Aorta (tissue), 5 donors: ENCODE measurements around the gene M6PR. TPM values are rescaled to one million over a fixed set of nuclear protein-coding genes. Genes with fewer than 3 reads are reported as not detected.

Source experiments
- ATAC-seq: fragments of 200-7000 bp; cut with Tn5 transposase; one replicate; pipeline ENCODE4 v1.9.1; 2022; ENCODE audit warnings: moderate library complexity; ENCODE audit not compliant: low FRiP score
- DNase-seq, 2 donors: peaks; one replicate each; pipeline ENCODE4 v3.0.0-alpha.2; 2020
- H3K27ac ChIP-seq, 2 donors: one replicate each; pipeline ENCODE4 v1.5.1; 2013; ENCODE audit warnings: low read length in 2 of 2, mild to moderate bottlenecking in 2 of 2, moderate library complexity in 2 of 2, control low read depth in 1 of 2, inconsistent platforms in 1 of 2, low read depth in 1 of 2
- H3K27me3 ChIP-seq, 2 donors: one replicate each; pipeline ENCODE4 v1.6.1; 2013; ENCODE audit warnings: control low read depth in 1 of 2, low read length in 1 of 2, mild to moderate bottlenecking in 1 of 2, moderate library complexity in 1 of 2; ENCODE audit not compliant: insufficient read depth in 2 of 2, control insufficient read depth in 1 of 2
- H3K36me3 ChIP-seq, 2 donors: one replicate each; pipeline ENCODE4 v1.6.1; 2013; ENCODE audit warnings: control low read depth in 1 of 2, low read length in 1 of 2, mild to moderate bottlenecking in 1 of 2; ENCODE audit not compliant: insufficient read depth in 2 of 2, control insufficient read depth in 1 of 2
- H3K4me1 ChIP-seq, 2 donors: one replicate each; pipeline ENCODE4 v1.6.1; 2013; ENCODE audit warnings: low read length in 2 of 2, control low read depth in 1 of 2, mild to moderate bottlenecking in 1 of 2, moderate library complexity in 1 of 2; ENCODE audit not compliant: insufficient read depth in 2 of 2, control insufficient read depth in 1 of 2
- H3K4me3 ChIP-seq, 2 donors: one replicate each; pipeline ENCODE4 v1.5.1; 2013; ENCODE audit warnings: low read length in 2 of 2, control low read depth in 1 of 2, mild to moderate bottlenecking in 1 of 2
- H3K9me3 ChIP-seq: one replicate; pipeline ENCODE4 v1.6.1; 2013; ENCODE audit warnings: mild to moderate bottlenecking, low read length; ENCODE audit not compliant: control insufficient read depth
- WGBS, 2 donors: extraction: QIAGEN DNeasy Blood & Tissue Kit; methylation state at CpG; one replicate each; pipeline ENCODE4 v1.1.7; 2013; 5-methylcytosine and 5-hydroxymethylcytosine counted together
- intact Hi-C, 2 donors: fragments of 100-400 bp; cut with DNase I; formaldehyde crosslinking; loops; one replicate each; pipeline versions ENCODE4 v1.14.2 to v1.15.0; 2022
- polyA plus RNA-seq, 2 donors: library from polyadenylated mRNA; stranded (reverse); fragments of 200-250 nt; gene quantifications; one replicate each; pipeline ENCODE4 v1.2.3, GENCODE V29; 2013
- total RNA-seq, 2 donors: library from RNA; stranded (reverse); fragmentation: NEBNext Ultra II Directional; extraction: Animal tissue kit (Norgen Biotek cat#: 25700); gene quantifications; one replicate each; pipeline ENCODE4 v1.2.1, GENCODE V29; 2021
- donor health status: healthy with polysubstance abuse.
- donor health status: Bipolar disorder and iron deficiency.
- donor health status: DM: no; HTN: no; CAD: no.
- donor health status: DM: no; HTN: no; CAD: no.
- donor health status: DM: yes; HTN: yes; CAD: no.

M6PR gene
- total and polyA plus RNA-seq, 4 donors = 38.6 to 105 (median 67.0) TPM

DNA sequence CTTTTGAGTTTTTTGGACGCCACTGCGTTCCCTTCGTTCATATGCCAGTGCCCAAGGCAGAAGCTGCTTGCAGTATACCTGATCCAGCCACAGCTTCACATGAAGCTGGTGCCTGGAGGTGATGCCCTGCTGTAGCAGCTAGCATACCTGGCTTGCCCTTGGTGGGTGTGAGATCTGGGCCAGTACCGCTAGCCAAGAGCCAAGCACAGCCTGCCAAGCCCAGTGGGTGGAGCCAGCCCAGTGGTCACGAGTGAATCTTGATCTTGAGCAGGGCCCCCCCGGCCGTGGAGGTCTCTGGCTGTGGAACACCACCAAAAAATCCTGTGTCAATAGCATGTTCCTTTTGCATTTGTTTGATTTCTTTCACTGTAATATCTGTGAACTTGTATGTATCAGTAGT lies 7.3 kb upstream of the M6PR start:
- Histone ChIP-seq H3K27ac (no peak overlapping the region), H3K27me3 (no peaks in the 10 kb centered on the region), H3K4me1 (no peaks in the 10 kb centered on the region), H3K36me3 (no peaks in the 10 kb centered on the region), H3K4me3 (no peak overlapping the region), H3K9me3 (no peaks in the 10 kb centered on the region)
- WGBS, 2 donors = 78 to 87% methylated on average over 7 of the region's 7 CpGs
- intact Hi-C loops = loop anchor here in 1 of 2 donors (5.0 kb wide), 1 partner anchor 76 kb away; no protein-coding TSS in a partner anchor
- DNase-seq (no peak), ATAC-seq (no peak)

DNA sequence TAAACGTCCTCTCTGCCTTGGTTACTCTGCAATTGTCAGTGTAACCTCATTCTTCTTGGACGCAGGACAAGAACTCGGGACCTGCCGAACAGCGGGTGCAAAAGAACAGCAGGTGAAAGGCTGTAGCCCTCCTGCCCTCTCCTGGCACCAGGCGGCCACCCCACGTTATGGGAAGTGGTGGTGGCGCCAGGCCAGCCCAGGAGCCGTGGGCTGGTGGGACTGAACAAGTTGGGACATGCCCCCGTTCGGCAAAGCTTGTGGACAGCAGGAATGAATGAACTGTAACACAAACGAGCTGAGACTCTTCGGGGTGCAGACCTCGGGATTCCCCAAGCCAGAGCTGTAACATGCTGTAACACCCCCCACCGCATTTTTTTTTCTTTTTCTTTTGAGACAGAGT lies 6.6 kb upstream of the M6PR start:
- no peak overlapping the region for H3K4me3 ChIP-seq

DNA sequence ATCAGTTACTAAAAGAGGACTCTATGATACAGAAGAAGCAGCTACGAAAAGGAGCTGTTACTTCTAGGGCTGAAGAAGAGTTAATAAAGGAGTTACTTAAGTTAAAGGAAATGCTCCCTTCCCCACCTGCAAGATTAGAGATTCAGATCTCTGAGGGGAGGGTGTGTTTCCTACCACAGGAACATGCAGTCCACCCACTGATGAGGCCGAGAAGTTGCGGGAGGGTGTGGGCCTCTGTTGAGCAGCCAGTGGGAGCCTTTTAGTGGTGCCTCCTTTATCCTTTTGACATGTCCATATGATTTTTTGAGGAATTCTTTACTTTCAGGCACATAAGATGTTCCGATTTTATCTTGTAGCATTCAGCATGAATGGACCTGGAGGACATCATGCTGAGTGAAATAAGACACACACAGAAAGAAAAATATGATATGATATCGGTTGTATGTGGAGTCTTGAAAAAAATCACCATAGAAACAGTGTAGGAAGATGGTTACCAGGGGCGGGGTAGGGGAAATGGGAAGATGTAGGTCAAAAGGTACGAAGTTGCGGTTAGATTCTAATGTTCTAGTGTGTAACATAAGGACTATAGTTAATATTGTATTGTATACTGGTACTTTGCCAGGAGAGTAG lies 4.4 kb upstream of the M6PR start:
- intact Hi-C loops = loop anchor here (5.0 kb wide), 3 partner anchors 42 to 93 kb away; partner anchors contain the start of gene PHC1 (in 1 of the 2)
- H3K4me3 ChIP-seq = no peak overlapping the region
- DNase-seq = no peak
- no peaks in the 10 kb centered on the region for H3K4me1 ChIP-seq
- no peak overlapping the region for H3K27ac ChIP-seq
- ATAC-seq = no peak
- 94 to 96% methylated on average over 8 of the region's 8 CpGs for WGBS, 2 donors
- no peaks in the 10 kb centered on the region for H3K9me3 ChIP-seq
- no peaks in the 10 kb centered on the region for H3K27me3 ChIP-seq
- H3K36me3 ChIP-seq = no peaks in the 10 kb centered on the region

More for the DNA sequence above, 6.6 kb upstream of the M6PR start:
- Histone ChIP-seq H3K27me3 (no peaks in the 10 kb centered on the region), H3K4me1 (no peaks in the 10 kb centered on the region), H3K36me3 (no peaks in the 10 kb centered on the region), H3K9me3 (no peaks in the 10 kb centered on the region), H3K27ac (no peak overlapping the region)
- ATAC-seq = no peak
- 92 to 96% methylated on average over 15 of the region's 15 CpGs for WGBS, 2 donors
- intact Hi-C loops = loop anchor here in 1 of 2 donors (5.0 kb wide), 1 partner anchor 76 kb away; no protein-coding TSS in a partner anchor
- no peak for DNase-seq

DNA sequence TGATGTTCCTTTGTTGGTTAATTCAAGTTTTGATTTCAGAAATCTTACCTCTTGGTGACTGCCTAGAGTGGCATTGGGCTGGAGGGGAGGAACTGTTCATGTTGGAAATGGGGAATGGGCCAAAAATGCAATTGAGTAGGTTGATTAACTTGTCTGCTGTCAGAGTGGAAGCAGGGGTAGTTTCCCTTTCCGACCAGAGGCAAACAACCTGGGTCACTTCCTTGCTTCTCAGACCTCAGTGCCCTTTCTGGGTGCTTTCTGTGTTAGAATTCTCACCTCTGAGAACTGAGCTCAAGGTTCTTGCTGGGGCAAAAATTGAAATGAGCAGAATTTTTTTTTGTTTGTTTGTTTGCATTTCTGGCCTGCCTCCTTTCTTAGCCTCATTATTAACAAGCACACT lies 2.3 kb upstream of the M6PR start:
- peaks cover 0 to 1% of the 10 kb centered on the region in 2 donors for H3K36me3 ChIP-seq
- H3K27me3 ChIP-seq = no peaks in the 10 kb centered on the region
- WGBS, 2 donors = 85 to 100% methylated on average over 1 of the region's 1 CpG
- intact Hi-C loops = loop anchor here (5.0 kb wide), 3 partner anchors 39 to 96 kb away; partner anchors contain the start of gene PHC1 (in 1 of the 2)
- H3K9me3 ChIP-seq = no peaks in the 10 kb centered on the region
- no peak overlapping the region for H3K4me3 ChIP-seq
- peaks cover 0 to 4% of the 10 kb centered on the region in 2 donors for H3K4me1 ChIP-seq
- DNase-seq = no peak
- H3K27ac ChIP-seq = no peak overlapping the region
- ATAC-seq = no peak

DNA sequence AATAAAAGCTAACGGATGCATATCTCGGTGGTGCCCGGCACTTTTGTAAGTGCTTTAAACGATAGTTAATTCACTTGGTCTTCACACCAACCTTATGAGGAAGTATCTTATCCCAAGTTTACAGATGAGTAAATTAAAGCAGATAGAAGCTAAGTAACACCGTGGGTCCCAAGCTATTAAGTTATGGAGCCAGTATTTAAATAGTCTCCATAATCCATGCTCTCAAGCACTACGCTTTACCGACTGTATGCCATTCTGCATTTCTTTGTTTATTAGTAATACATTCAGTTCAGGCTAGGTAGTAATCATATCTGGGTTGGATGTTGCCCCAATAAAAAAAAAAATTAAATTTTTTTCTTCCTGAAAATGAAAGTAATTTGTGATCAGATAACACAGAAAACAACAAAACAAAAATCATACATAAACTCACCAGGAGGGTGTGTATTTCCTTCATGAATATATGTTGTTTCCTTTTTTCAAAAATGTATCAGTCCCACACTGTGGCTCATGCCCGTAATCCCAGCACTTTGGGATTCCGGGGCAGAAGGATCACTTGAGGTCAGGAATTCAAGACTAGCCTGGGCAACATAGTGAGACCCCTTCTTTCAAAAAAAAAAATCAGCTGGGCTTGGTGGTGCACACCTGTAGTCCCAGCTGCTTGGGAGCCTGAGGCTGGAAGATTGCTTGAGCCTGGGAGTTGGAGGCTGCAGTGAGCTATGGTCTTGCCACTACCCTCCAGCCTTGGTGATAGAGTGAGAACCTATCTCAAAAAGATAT lies 1.4 kb upstream of the M6PR start:
- H3K27ac ChIP-seq = no peak overlapping the region
- intact Hi-C loops = loop anchor here (5.0 kb wide), 3 partner anchors 39 to 96 kb away; partner anchors contain the start of gene PHC1 (in 1 of the 2)
- peak overlapping the region; percentile 96 to 97 for H3K4me3 ChIP-seq
- no peak for ATAC-seq
- 24 to 27% methylated on average over 9 of the region's 9 CpGs for WGBS, 2 donors
- no peaks in the 10 kb centered on the region for H3K27me3 ChIP-seq
- H3K9me3 ChIP-seq = no peaks in the 10 kb centered on the region
- no peak for DNase-seq
- peaks cover 0 to 4% of the 10 kb centered on the region in 2 donors for H3K4me1 ChIP-seq
- H3K36me3 ChIP-seq = peaks cover 0 to 4% of the 10 kb centered on the region in 2 donors

DNA sequence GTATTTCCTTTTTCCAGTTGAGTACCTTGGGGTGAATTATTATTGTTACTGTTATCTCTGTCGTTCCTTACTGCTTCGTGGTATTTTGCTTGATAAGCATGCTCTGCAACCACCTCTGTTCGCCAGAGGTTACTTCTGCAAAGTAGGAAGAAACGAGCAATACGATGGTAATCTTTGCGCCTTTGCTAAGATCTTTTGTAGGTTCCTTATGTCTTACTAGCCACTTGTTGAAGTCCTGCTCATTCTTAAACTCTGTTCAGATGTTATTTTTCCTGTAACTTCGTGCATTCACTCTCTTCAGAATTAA lies 729 bp upstream of the M6PR start:
- DNase-seq (no peak), ATAC-seq (no peak)
- Histone ChIP-seq H3K4me3 (peak overlapping the region; percentile 96 to 97), H3K4me1 (peaks cover 0 to 4% of the 10 kb centered on the region in 2 donors), H3K36me3 (peaks cover under 1 to 7% of the 10 kb centered on the region in 2 donors), H3K27me3 (no peaks in the 10 kb centered on the region), H3K27ac (peak overlapping the region in 1 of 2 donors; percentile 98), H3K9me3 (no peaks in the 10 kb centered on the region)
- intact Hi-C loops = loop anchor here (5.0 kb wide), 3 partner anchors 38 to 97 kb away; partner anchors contain the start of gene PHC1 (in 1 of the 2)
- 0 to 1% methylated on average over 7 of the region's 7 CpGs for WGBS, 2 donors

DNA sequence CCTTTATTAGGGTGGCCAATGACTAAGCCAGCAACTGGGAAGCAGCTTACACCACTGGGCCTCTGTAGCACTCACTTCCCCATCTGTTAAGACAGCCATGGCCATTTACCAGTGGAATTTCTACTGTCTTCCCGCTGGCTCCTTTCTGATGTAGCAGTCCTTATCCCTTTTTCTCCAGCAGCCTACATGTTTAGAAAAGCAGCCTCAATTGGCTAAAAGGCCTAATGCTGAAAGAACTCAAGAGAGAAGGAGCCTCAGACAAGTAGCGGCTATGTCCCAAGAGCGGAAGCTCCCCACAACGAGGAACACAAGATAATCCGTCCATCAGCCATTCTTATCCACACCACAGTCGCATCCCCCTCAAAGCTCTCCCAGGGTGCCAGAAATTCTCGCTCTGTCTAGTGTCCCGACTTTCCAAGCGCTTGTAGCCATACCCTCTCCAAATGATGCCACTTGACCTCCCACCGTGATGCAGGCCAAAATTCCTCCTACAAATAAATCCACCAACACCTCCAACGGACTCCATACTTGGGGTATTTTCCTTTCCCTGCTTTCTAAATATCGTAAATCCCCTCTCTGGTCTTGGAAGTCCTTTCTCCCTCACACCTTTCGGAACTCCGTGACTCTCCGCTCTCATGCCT lies 624 bp downstream of the M6PR start:
- Histone ChIP-seq H3K27me3 (no peaks in the 10 kb centered on the region), H3K4me3 (peak overlapping the region; percentile 96 to 97), H3K36me3 (peaks cover 3 to 8% of the 10 kb centered on the region in 2 donors), H3K9me3 (no peaks in the 10 kb centered on the region), H3K4me1 (peaks cover 0 to 4% of the 10 kb centered on the region in 2 donors), H3K27ac (peak overlapping the region; percentile 52 to 98)
- intact Hi-C loops = loop anchor here in 1 of 2 donors (1.0 kb wide), 1 partner anchor 35 kb away; the partner anchor contains the start of gene PHC1
- 0% methylated on average over 15 of the region's 15 CpGs for WGBS, 2 donors
- ATAC-seq (no peak), DNase-seq (no peak)

DNA sequence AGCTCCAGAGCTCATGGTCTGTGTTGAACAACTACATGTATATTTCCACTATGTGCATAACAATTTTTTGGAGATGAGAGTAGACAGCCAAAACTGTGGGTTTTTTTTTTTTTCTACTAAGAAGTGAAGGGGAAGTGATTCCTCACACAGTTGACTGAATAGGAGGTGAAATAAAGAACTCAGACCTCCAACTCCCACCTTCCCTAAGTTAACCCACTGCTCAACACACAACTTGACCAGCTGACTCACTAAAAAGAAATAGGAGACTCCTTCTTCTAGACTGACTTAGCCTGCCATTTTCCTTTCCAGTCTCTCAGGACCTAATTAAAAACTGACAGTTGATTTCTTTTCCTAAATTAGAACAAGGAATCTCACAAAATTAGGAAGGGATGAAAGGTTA lies 1.7 kb downstream of the M6PR start:
- DNase-seq (no peak), ATAC-seq (no peak)
- Histone ChIP-seq H3K9me3 (no peaks in the 10 kb centered on the region), H3K27me3 (no peaks in the 10 kb centered on the region), H3K36me3 (peaks cover 5 to 12% of the 10 kb centered on the region in 2 donors), H3K4me3 (no peak overlapping the region), H3K27ac (no peak overlapping the region), H3K4me1 (peaks cover 0 to 4% of the 10 kb centered on the region in 2 donors)
- intact Hi-C loops = no loop called here
